Small intestine (tissue), 7 donors: ENCODE measurements around the gene SLC37A4. TPM values are rescaled to one million over a fixed set of nuclear protein-coding genes. Genes with fewer than 3 reads are reported as not detected.
"Not testable (repeated sequence)": the region's sequence is repeated elsewhere in the genome, so short reads cannot be mapped to it uniquely, and the experiment has no call there.

ENCODE experiments used
- DNase-seq, 2 donors: peaks; one replicate each; pipeline versions ENCODE4 v3.0.0 to v3.0.0-alpha.2; 2013
- FAIRE-seq: peaks from 2 replicates; lab custom pipeline; 2012; peaks lifted over from hg19 to GRCh38; lab: Jason Lieb, UNC
- H3K27ac ChIP-seq, 3 donors: one replicate each; pipeline ENCODE4 v1.5.1; 2013; ENCODE audit warnings: low read length in 2 of 3, mild to moderate bottlenecking in 2 of 3, control low read depth in 1 of 3, inconsistent platforms in 1 of 3, low read depth in 1 of 3, moderate library complexity in 1 of 3
- H3K27me3 ChIP-seq, 3 donors: one replicate each; pipeline ENCODE4 v1.6.1; 2013; ENCODE audit warnings: low read length in 3 of 3, inconsistent platforms in 1 of 3; ENCODE audit not compliant: control insufficient read depth in 3 of 3, insufficient read depth in 3 of 3
- H3K36me3 ChIP-seq, 3 donors: one replicate each; pipeline ENCODE4 v1.6.1; 2013; ENCODE audit warnings: low read length in 3 of 3, inconsistent platforms in 1 of 3, low read depth in 1 of 3, mild to moderate bottlenecking in 1 of 3, moderate library complexity in 1 of 3; ENCODE audit not compliant: control insufficient read depth in 3 of 3, insufficient read depth in 2 of 3
- H3K4me1 ChIP-seq, 3 donors: one replicate each; pipeline ENCODE4 v1.6.1; 2013; ENCODE audit warnings: low read length in 2 of 3, inconsistent platforms in 1 of 3, low read depth in 1 of 3, mild to moderate bottlenecking in 1 of 3, moderate library complexity in 1 of 3; ENCODE audit not compliant: control insufficient read depth in 3 of 3, insufficient read depth in 2 of 3
- H3K4me3 ChIP-seq, 3 donors: one replicate each; pipeline ENCODE4 v1.5.1; 2013; ENCODE audit warnings: low read length in 3 of 3, control low read depth in 1 of 3, inconsistent platforms in 1 of 3, low read depth in 1 of 3, mild to moderate bottlenecking in 1 of 3, moderate library complexity in 1 of 3
- H3K9me3 ChIP-seq, 2 donors: one replicate each; pipeline ENCODE4 v1.6.1; 2013; ENCODE audit warnings: low read depth in 1 of 2, low read length in 1 of 2; ENCODE audit not compliant: control insufficient read depth in 2 of 2, insufficient read depth in 1 of 2
- WGBS, 3 donors: extraction: QIAGEN DNeasy Blood & Tissue Kit; methylation state at CpG; one replicate each; pipeline ENCODE4 v1.1.7; 2013; 5-methylcytosine and 5-hydroxymethylcytosine counted together
- polyA plus RNA-seq, 4 donors: library from polyadenylated mRNA; stranded (reverse) in 3 of 4; unstranded in 1 of 4; fragments of 200-250 nt in 3 of 4; fragments of 120-200 nt in 1 of 4; gene quantifications; one replicate each; pipeline versions ENCODE4 v1.2.1 to v1.2.3, GENCODE V29; 2013
- donor health status: healthy with polysubstance abuse.
- donor health status: control.
- donor health status: control.
- donor health status: Bipolar disorder and iron deficiency.
- donor health status: healthy.

SLC37A4 gene
- polyA plus RNA-seq, 4 donors, result 57.9 to 250 (median 96.9) TPM

DNA sequence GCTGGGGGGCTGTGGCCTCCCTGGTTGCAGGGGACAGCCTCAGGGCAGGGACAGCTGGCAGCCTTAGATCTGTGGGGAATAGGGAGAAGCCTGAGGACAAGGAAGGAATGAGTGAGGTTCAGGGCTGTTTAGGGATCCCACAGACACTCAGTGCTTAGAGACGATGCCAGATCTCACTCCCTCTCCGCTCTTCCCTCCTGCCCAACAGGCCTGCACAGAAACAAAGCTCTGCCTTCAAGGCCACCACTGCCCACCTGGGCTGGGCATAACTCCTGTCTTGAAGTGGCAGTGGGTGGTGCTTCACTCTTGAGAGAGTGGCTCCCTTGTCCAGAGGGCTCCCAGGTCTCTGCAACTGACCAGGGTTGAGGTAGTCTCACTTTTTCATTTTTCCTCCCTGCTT is 45.9 kb downstream of the SLC37A4 start:
- Histone ChIP-seq H3K4me3 (no peak overlapping the region), H3K4me1 (peaks cover 0 to 8% (median 0%) of the 10 kb centered on the region in 3 donors), H3K27me3 (no peaks in the 10 kb centered on the region), H3K9me3 (no peaks in the 10 kb centered on the region), H3K36me3 (no peaks in the 10 kb centered on the region), H3K27ac (no peak overlapping the region)
- no peak for DNase-seq
- WGBS, 3 donors, result 86 to 93% (median 92%) methylated on average over 2 of the region's 2 CpGs
- FAIRE-seq, result no peak

DNA sequence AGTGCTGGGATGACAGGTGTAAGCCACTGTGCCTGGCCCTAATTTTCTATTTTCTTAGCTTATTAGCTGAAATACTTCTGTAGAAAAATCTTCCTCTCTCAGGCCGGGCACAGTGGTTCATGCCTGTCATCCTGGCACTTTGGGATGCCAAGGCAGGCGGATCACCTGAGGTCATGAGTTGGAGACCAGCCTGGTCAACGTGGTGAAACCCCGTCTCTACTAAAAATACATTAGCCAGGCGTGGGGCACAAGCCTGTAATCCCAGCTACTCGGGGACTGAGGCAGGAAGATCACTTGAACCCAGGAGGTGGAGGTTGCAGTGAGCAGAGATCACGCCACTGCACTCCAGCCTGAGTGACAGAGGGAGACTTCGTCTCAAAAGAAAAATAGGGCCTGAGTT is 46.3 kb downstream of the SLC37A4 start:
- peaks cover 0 to 13% (median 0%) of the 10 kb centered on the region in 3 donors for H3K4me1 ChIP-seq
- DNase-seq, H3K4me3 ChIP-seq, H3K9me3 ChIP-seq, H3K27me3 ChIP-seq, H3K36me3 ChIP-seq, H3K27ac ChIP-seq, FAIRE-seq: not testable (repeated sequence)
- WGBS, 3 donors, result 71 to 75% (median 71%) methylated on average over 8 of the region's 8 CpGs

DNA sequence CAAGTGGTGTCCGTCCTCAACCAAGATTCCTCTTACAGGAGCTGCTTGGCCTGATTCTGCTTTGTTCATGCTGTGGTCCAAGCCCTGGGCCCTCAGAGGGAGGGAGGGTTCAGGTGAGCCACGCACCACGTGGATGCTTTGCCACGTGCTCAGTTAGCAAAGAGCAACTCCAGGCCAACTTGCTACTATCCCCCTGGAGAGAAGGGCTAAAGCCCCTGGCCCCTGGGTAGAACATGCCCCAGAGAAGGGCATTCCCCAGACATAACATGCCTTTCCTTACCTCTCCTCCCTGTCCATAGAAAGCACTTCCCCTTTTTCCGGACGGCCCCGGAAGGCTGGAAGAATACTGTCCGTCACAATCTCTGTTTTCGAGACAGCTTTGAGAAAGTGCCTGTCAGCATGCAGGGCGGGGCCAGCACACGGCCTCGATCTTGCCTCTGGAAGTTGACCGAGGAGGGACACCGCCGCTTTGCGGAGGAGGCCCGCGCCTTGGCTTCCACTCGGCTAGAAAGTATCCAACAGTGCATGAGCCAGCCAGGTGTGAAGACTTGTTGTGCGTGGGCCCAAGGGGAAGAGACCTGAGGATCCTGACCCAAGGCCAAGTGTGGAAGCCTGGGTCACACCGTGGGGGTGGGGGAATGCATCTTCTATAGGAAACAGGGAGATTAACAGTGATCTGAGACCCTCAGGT is 50.3 kb downstream of the SLC37A4 start:
- peaks cover 0 to 3% (median 0%) of the 10 kb centered on the region in 3 donors for H3K27me3 ChIP-seq
- FAIRE-seq (no peak), DNase-seq (peak; percentile 25 to 75)
- H3K4me3 ChIP-seq, result no peak overlapping the region
- 35 to 50% (median 47%) methylated on average over 21 of the region's 21 CpGs for WGBS, 3 donors
- peaks cover 0 to 16% (median 0%) of the 10 kb centered on the region in 3 donors for H3K4me1 ChIP-seq
- no peaks in the 10 kb centered on the region for H3K36me3 ChIP-seq
- H3K27ac ChIP-seq, result peak overlapping the region in 1 of 3 donors; percentile 17
- no peaks in the 10 kb centered on the region for H3K9me3 ChIP-seq

DNA sequence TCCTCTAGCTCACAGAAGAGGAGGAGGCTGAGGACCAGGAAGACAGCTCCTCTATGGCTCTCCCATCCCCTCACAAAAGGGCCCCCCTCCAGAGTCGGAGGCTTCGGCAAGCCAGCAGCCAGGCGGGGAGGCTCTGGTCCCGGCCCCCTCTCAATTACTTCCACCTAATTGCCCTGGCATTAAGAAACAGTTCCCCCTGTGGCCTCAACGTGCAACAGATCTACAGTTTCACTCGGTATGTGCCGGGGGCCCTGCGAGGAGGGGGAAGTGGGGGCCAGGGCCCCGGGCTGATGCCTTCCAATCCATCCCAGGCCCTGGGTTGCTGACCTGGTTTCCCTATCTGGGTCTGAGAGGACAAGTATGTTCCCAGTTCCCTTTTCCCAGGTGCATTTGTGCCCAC is 51.2 kb downstream of the SLC37A4 start:
- H3K27me3 ChIP-seq, result peaks cover 0 to 7% (median 0%) of the 10 kb centered on the region in 3 donors

DNA sequence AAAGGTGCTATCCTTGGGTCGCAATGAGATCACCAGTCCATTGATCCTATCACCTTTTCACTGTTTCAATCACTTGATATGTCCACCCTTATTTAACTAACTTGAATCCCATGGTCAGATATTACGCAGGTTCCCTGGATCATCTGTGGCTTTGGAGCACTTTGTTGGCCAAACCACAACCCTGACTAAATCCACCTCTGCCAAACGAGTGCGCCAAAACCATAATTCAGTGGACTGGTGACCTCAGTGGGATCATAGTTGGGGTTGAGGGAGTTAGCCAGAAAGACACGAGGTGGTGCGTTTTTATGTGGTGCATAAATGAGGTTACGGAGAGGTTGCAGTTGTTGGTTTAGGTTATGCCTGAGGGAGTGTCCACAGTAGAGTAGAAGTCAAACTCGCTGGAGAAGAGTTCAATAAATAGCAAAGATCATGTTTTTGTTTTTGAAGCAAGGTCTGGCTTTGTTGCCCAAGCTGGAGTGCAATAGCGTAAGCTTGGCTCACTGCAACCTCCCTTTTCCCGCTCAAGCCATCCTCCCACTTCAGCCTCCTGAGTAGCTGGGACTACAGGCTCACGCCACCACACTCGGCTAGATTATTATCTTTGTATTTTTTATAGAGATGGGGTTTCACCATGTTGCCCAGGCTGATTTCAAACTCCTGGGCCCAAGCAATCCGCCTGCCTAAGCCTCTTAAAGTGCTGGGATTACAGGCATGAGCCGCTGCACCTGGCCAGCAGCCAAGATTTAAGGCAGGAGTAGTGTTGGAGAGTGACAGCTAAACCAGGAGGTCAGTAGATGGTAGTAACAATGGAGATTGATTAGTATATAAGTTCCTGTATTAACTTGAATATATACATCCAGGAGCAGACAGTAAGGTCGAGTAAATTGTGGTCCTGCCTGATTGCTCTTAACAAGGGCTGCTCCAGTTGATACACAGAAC is 54.6 kb downstream of the SLC37A4 start:
- Histone ChIP-seq H3K4me3 (no peak overlapping the region), H3K4me1 (peaks cover 0 to 16% (median 0%) of the 10 kb centered on the region in 3 donors), H3K9me3 (peaks cover 0 to 2% of the 10 kb centered on the region in 2 donors), H3K27me3 (peaks cover 0 to 12% (median 0%) of the 10 kb centered on the region in 3 donors), H3K36me3 (no peaks in the 10 kb centered on the region), H3K27ac (no peak overlapping the region)
- DNase-seq, result no peak
- no peak for FAIRE-seq
- 77 to 80% (median 79%) methylated on average over 15 of the region's 15 CpGs for WGBS, 3 donors

More for the DNA sequence above, 51.2 kb downstream of the SLC37A4 start:
- FAIRE-seq, result no peak
- 49 to 72% (median 68%) methylated on average over 9 of the region's 9 CpGs for WGBS, 3 donors
- Histone ChIP-seq H3K4me1 (peaks cover 0 to 16% (median 0%) of the 10 kb centered on the region in 3 donors), H3K9me3 (no peaks in the 10 kb centered on the region), H3K36me3 (no peaks in the 10 kb centered on the region), H3K27ac (no peak overlapping the region), H3K4me3 (no peak overlapping the region)
- DNase-seq, result peak in 1 of 2 donors; percentile 19

Other genes starting within 250 kb of the SLC37A4 start
- gene DDX6, start 239.7 kb downstream of the SLC37A4 start, polyA plus RNA-seq, result 10 to 100 TPM; 16.1 to 72.1 (median 22.2) TPM
- gene CXCR5, start 147.0 kb downstream of the SLC37A4 start, polyA plus RNA-seq, result under 1 TPM; 0.15 to 0.61 (median 0.38) TPM
- gene BCL9L, start 105.0 kb downstream of the SLC37A4 start, polyA plus RNA-seq, result 10 to 100 TPM; 11.6 to 29.6 (median 18.9) TPM
- gene UPK2, start 74.6 kb downstream of the SLC37A4 start, polyA plus RNA-seq, result under 1 TPM in 1 of 4 donors, not detected in 3; 0.04 TPM
- gene FOXR1, start 59.1 kb downstream of the SLC37A4 start, polyA plus RNA-seq, result not detected
- gene CENATAC, start 32.7 kb downstream of the SLC37A4 start, polyA plus RNA-seq, result 10 to 100 TPM; 12.9 to 50.1 (median 28.6) TPM
- 1,000 to 10,000 TPM; 1,156 to 2,444 (median 1,720) TPM for gene RPS25, start 12.5 kb downstream of the SLC37A4 start, polyA plus RNA-seq
- gene TRAPPC4, start 12.1 kb downstream of the SLC37A4 start, polyA plus RNA-seq, result 100 to 1,000 TPM in 1 of 4 donors, 10 to 100 TPM in 3; 59.1 to 103 (median 79.7) TPM
- 100 to 1,000 TPM in 1 of 4 donors, 10 to 100 TPM in 3; 17.4 to 127 (median 53.3) TPM for gene HYOU1, start 26.3 kb upstream of the SLC37A4 start, polyA plus RNA-seq
- gene VPS11, start 36.9 kb upstream of the SLC37A4 start, polyA plus RNA-seq, result 10 to 100 TPM; 26.0 to 56.4 (median 40.9) TPM
- 10 to 100 TPM; 18.4 to 45.3 (median 20.5) TPM for gene HMBS, start 54.0 kb upstream of the SLC37A4 start, polyA plus RNA-seq
- gene DPAGT1, start 71.0 kb upstream of the SLC37A4 start, polyA plus RNA-seq, result 10 to 100 TPM; 10.8 to 51.2 (median 30.5) TPM
- 10 to 100 TPM; 14.9 to 21.7 (median 17.8) TPM for gene C2CD2L, start 76.5 kb upstream of the SLC37A4 start, polyA plus RNA-seq
- 10 to 100 TPM; 12.3 to 37.5 (median 19.3) TPM for gene HINFP, start 90.7 kb upstream of the SLC37A4 start, polyA plus RNA-seq
- under 1 TPM in 3 of 4 donors, not detected in 1; 0.27 to 0.73 (median 0.34) TPM for gene ABCG4, start 118.2 kb upstream of the SLC37A4 start, polyA plus RNA-seq
- 10 to 100 TPM in 1 of 4 donors, 1 to 10 TPM in 3; 3.5 to 13.0 (median 6.6) TPM for gene NLRX1, start 137.8 kb upstream of the SLC37A4 start, polyA plus RNA-seq
- 100 to 1,000 TPM in 2 of 4 donors, 10 to 100 TPM in 2; 33.6 to 258 (median 98.5) TPM for gene NHERF4, start 154.6 kb upstream of the SLC37A4 start, polyA plus RNA-seq
- 10 to 100 TPM in 1 of 4 donors, 1 to 10 TPM in 3; 2.2 to 10.1 (median 4.3) TPM for gene CBL, start 175.5 kb upstream of the SLC37A4 start, polyA plus RNA-seq